HepG2 (cell line): ENCODE results near the gene NFKB2. TPM values are rescaled to one million over a fixed set of nuclear protein-coding genes. Genes with fewer than 3 reads are reported as not detected.

Experiments used
- ATAD3A ChIP-seq: sonication (generic); formaldehyde crosslinking; IDR thresholded peaks from 2 replicates; pipeline ENCODE4 v1.4.0; 2020; ENCODE audit warnings: missing genetic modification reagents
- FOXJ3 ChIP-seq: sonication (generic); formaldehyde crosslinking; IDR thresholded peaks from 2 replicates; pipeline ENCODE4 v1.4.0; 2020; ENCODE audit warnings: missing genetic modification reagents, mild to moderate bottlenecking, borderline replicate concordance
- MTF1 ChIP-seq: sonication (generic); formaldehyde crosslinking; IDR thresholded peaks from 2 replicates; pipeline ENCODE4 v1.5.0; 2020; ENCODE audit warnings: missing genetic modification reagents
- NBN ChIP-seq: fragments of 450-650 bp; conservative IDR thresholded peaks from 2 replicates; pipeline ENCODE4 v1.6.1; 2017
- NCOR1 ChIP-seq: fragments of 200-600 bp; sonication (generic); IDR thresholded peaks from 2 replicates; pipeline ENCODE4 v1.7.0; 2017; ENCODE audit warnings: antibody characterized with exemption, low read length, borderline replicate concordance
- SRF ChIP-seq: IDR thresholded peaks from 2 replicates; pipeline ENCODE4 v1.6.1; 2011; ENCODE audit warnings: mild to moderate bottlenecking, low read depth, low read length, moderate library complexity
- TARDBP ChIP-seq: sonication (generic); formaldehyde crosslinking; IDR thresholded peaks from 2 replicates; pipeline ENCODE4 v1.8.0; 2022; ENCODE audit warnings: mild to moderate bottlenecking, missing genetic modification reagents
- TFAP4 ChIP-seq: sonication (generic); IDR thresholded peaks from 2 replicates; pipeline ENCODE4 v1.6.1; 2016; ENCODE audit warnings: low read depth, borderline replicate concordance
- YY1 ChIP-seq: IDR thresholded peaks from 2 replicates; pipeline ENCODE4 v1.6.1; 2011; ENCODE audit warnings: low read length, low read depth, moderate library complexity, mild to moderate bottlenecking; ENCODE audit not compliant: insufficient read depth, insufficient replicate concordance
- ZBTB44 ChIP-seq: sonication (generic); formaldehyde crosslinking; IDR thresholded peaks from 2 replicates; pipeline ENCODE4 v1.4.0; 2020; ENCODE audit warnings: missing genetic modification reagents
- ZNF142 ChIP-seq: sonication (generic); formaldehyde crosslinking; IDR thresholded peaks from 2 replicates; pipeline ENCODE4 v1.4.0; 2020; ENCODE audit warnings: missing genetic modification reagents
- ZSCAN21 ChIP-seq: sonication (generic); formaldehyde crosslinking; IDR thresholded peaks from 2 replicates; pipeline ENCODE4 v1.8.0; 2022; ENCODE audit warnings: mild to moderate bottlenecking, missing genetic modification reagents, moderate library complexity, borderline replicate concordance
- polyA plus RNA-seq, 8 experiments: library from polyadenylated mRNA; depleted of rRNA in 3 of 8; stranded (reverse) in 7 of 8; unstranded in 1 of 8; fragments of >200 nt; fragmentation: Illumina TruSeq in 4 of 8; extraction: Trizol in 4 of 8; gene quantifications; 2 replicates each; pipeline versions ENCODE4 v1.2.1 to v1.2.3, GENCODE V29; 2011 to 2016; ENCODE audit warnings: low read depth in 4 of 8, missing spikeins in 1 of 8, mixed read lengths in 1 of 8; ENCODE audit not compliant: insufficient read depth in 1 of 8
- total RNA-seq, 5 experiments: library from RNA; depleted of rRNA; stranded (reverse); fragments of >200 nt; fragmentation: Illumina TruSeq; extraction: Trizol; gene quantifications; 2 replicates each; pipeline ENCODE4 v1.2.3, GENCODE V29; 2016; ENCODE audit warnings: low read depth in 1 of 5
- TF ChIP-seq, protein P1 (sequence below): sonication (generic); formaldehyde crosslinking; IDR thresholded peaks from 2 replicates; pipeline ENCODE4 v1.5.0; 2020; ENCODE audit warnings: missing genetic modification reagents
- TF ChIP-seq, protein P2 (sequence below): sonication (generic); formaldehyde crosslinking; IDR thresholded peaks from 2 replicates; pipeline ENCODE4 v1.5.0; 2020; ENCODE audit warnings: mild to moderate bottlenecking, low read depth, missing genetic modification reagents, borderline replicate concordance
- TF ChIP-seq, protein P3 (sequence below): sonication (generic); formaldehyde crosslinking; IDR thresholded peaks from 2 replicates; pipeline ENCODE4 v1.4.0; 2020; ENCODE audit warnings: missing genetic modification reagents, low read depth, mild to moderate bottlenecking, borderline replicate concordance

NFKB2 gene
- total and polyA plus RNA-seq, 2 of the 13 experiments (the other 11 are each of a cell fraction or from before 2014, with no cell fraction given): 7.7 to 12.5 TPM

DNA sequence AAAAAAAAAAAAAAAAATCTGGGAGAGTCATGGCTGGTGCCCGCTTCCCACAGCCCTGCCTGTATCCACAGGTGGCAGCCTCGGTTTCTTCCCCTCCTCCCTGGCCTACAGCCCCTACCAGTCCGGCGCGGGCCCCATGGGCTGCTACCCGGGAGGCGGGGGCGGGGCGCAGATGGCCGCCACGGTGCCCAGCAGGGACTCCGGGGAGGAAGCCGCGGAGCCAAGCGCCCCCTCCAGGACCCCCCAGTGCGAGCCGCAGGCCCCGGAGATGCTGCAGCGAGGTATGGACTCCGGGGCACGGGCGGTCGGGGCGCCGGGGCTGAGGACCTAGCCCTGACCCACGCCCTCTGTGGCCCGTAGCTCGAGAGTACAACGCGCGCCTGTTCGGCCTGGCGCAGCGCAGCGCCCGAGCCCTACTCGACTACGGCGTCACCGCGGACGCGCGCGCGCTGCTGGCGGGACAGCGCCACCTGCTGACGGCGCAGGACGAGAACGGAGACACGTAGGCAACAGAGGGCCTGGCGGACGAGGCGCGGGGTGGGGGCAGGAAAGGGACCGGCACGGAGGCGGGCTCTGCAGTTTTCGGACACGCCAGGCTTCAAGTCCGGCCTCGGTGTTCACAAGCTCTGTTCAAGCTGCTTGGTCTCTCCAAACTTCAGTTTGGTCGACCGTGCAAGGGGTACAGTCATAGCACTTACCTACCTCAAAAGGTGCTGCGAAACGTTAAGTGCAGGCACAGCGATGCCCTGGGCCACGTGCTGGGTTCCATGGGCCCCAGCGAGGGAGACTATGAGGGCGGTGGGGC lies 3.9 kb downstream of the NFKB2 start (continued):
- TF ChIP-seq, protein P1, sequence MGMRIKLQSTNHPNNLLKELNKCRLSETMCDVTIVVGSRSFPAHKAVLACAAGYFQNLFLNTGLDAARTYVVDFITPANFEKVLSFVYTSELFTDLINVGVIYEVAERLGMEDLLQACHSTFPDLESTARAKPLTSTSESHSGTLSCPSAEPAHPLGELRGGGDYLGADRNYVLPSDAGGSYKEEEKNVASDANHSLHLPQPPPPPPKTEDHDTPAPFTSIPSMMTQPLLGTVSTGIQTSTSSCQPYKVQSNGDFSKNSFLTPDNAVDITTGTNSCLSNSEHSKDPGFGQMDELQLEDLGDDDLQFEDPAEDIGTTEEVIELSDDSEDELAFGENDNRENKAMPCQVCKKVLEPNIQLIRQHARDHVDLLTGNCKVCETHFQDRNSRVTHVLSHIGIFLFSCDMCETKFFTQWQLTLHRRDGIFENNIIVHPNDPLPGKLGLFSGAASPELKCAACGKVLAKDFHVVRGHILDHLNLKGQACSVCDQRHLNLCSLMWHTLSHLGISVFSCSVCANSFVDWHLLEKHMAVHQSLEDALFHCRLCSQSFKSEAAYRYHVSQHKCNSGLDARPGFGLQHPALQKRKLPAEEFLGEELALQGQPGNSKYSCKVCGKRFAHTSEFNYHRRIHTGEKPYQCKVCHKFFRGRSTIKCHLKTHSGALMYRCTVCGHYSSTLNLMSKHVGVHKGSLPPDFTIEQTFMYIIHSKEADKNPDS (CRISPR knock-in tag): no peak
- TF ChIP-seq, protein P2, sequence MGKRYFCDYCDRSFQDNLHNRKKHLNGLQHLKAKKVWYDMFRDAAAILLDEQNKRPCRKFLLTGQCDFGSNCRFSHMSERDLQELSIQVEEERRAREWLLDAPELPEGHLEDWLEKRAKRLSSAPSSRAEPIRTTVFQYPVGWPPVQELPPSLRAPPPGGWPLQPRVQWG (CRISPR knock-in tag): no peak
- TF ChIP-seq YY1 (peak; percentile 75), FOXJ3 (CRISPR knock-in tag) (no peak), NCOR1 (no peak), ZSCAN21 (peak; percentile 86; the same call in 1 of the 2 replicates), NBN (no peak), TFAP4 (peak; percentile 12; the same call in 1 of the 2 replicates), SRF (peak; percentile 44; the same call in 1 of the 2 replicates), TARDBP (CRISPR knock-in tag) (peak; percentile 89), ZNF142 (no peak), ATAD3A (CRISPR knock-in tag) (no peak), ZBTB44 (no peak), MTF1 (CRISPR knock-in tag) (no peak)
- TF ChIP-seq, protein P3, sequence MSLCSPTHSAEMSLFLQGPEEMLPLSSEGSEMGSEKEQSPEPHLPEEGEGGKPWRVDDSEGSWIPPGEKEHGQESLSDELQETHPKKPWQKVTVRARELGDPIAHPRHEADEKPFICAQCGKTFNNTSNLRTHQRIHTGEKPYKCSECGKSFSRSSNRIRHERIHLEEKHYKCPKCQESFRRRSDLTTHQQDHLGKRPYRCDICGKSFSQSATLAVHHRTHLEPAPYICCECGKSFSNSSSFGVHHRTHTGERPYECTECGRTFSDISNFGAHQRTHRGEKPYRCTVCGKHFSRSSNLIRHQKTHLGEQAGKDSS (CRISPR knock-in tag): peak; percentile 88; the same call in 1 of the 2 replicates
